Measurements from ENCODE around the gene ATP6V1F. TPM values are rescaled to one million over a fixed set of nuclear protein-coding genes. Genes with fewer than 3 reads are reported as not detected.
A peak's percentile ranks its signal among the peaks of the same experiment; 100 is the strongest.

ATP6V1F gene
- total RNA-seq, 1 donor from 2014 or later, result 123 TPM

- H3K27me3 Mint-ChIP-seq (ENCODE audit: low read depth), result peaks cover 8% of the 10 kb centered on the region
- peak in 1 of 2 experiments; percentile 57 for DNase-seq (ENCODE audit: low spot score in 2 of 2, unreplicated experiment in 2 of 2)
- H3K4me3 Mint-ChIP-seq, result peak overlapping the region; percentile 88
- no peaks in the 10 kb centered on the region for H3K9me3 Mint-ChIP-seq
- no peak for TF ChIP-seq CTCF (IDR thresholded peaks at IDR 0.05; ENCODE audit: unreplicated experiment)
- peaks cover 49% of the 10 kb centered on the region for H3K4me1 Mint-ChIP-seq
- peaks cover 6% of the 10 kb centered on the region for H3K36me3 Mint-ChIP-seq
- H3K27ac Mint-ChIP-seq, result peak overlapping the region; percentile 98
Observed at GRCh38 chr7:128833148-128833945, 29.3 kb upstream of the ATP6V1F start.

GRCh38 chr7:128833946-128834325 is 28.7 kb upstream of the ATP6V1F start:
- peaks cover 8% of the 10 kb centered on the region for H3K27me3 Mint-ChIP-seq (ENCODE audit: low read depth)
- no peaks in the 10 kb centered on the region for H3K9me3 Mint-ChIP-seq
- H3K36me3 Mint-ChIP-seq, result peaks cover 9% of the 10 kb centered on the region
- no peak for DNase-seq (ENCODE audit: low spot score in 2 of 2, unreplicated experiment in 2 of 2)
- peak overlapping the region; percentile 98 for H3K27ac Mint-ChIP-seq
- peaks cover 44% of the 10 kb centered on the region for H3K4me1 Mint-ChIP-seq
- H3K4me3 Mint-ChIP-seq, result peak overlapping the region; percentile 88
- no peak for TF ChIP-seq CTCF (IDR thresholded peaks at IDR 0.05; ENCODE audit: unreplicated experiment)

GRCh38 chr7:128835231-128835751 is 27.4 kb upstream of the ATP6V1F start:
- Mint-ChIP-seq H3K27ac (no peak overlapping the region), H3K9me3 (no peaks in the 10 kb centered on the region), H3K27me3 (ENCODE audit: low read depth) (peaks cover 7% of the 10 kb centered on the region), H3K36me3 (peaks cover 15% of the 10 kb centered on the region), H3K4me1 (peaks cover 37% of the 10 kb centered on the region), H3K4me3 (no peak overlapping the region)
- no peak for TF ChIP-seq CTCF (IDR thresholded peaks at IDR 0.05; ENCODE audit: unreplicated experiment)
- no peak for DNase-seq (ENCODE audit: low spot score in 2 of 2, unreplicated experiment in 2 of 2)

- H3K27ac Mint-ChIP-seq, result no peak overlapping the region
- no peak for DNase-seq (ENCODE audit: low spot score in 2 of 2, unreplicated experiment in 2 of 2)
Observed at GRCh38 chr7:128835790-128836641, 26.6 kb upstream of the ATP6V1F start.

More at GRCh38 chr7:128835790-128836641, 26.6 kb upstream of the ATP6V1F start:
- no peak for TF ChIP-seq CTCF (IDR thresholded peaks at IDR 0.05; ENCODE audit: unreplicated experiment)
- H3K4me1 Mint-ChIP-seq, result peaks cover 32% of the 10 kb centered on the region
- peaks cover 15% of the 10 kb centered on the region for H3K36me3 Mint-ChIP-seq
- H3K27me3 Mint-ChIP-seq (ENCODE audit: low read depth), result peaks cover 2% of the 10 kb centered on the region
- H3K9me3 Mint-ChIP-seq, result no peaks in the 10 kb centered on the region
- no peak overlapping the region for H3K4me3 Mint-ChIP-seq
